ENCODE data around the gene EEPD1.

- TF ChIP-seq CTCF (IDR thresholded peaks at IDR 0.05) = no peak
- TF ChIP-seq EP300 (IDR thresholded peaks at IDR 0.05) = no peak
- TF ChIP-seq POLR2A (IDR thresholded peaks at IDR 0.05) = no peak
Observed at GRCh38 chr7:36117203-36117840, 35.7 kb upstream of the EEPD1 start.

All from ovary (tissue), 3 donors.